HG03175 (cell line): Measurements from ENCODE around the gene MZT2B.
A peak's percentile ranks its signal among the peaks of the same experiment; 100 is the strongest.
"Not testable (repeated sequence)": the region's sequence is repeated elsewhere in the genome, so short reads cannot be mapped to it uniquely, and the experiment has no call there.

Experiments
- ATAC-seq: cut with Tn5 transposase; IDR thresholded peaks from one replicate; pipeline ENCODE4 v1.9.1; 2021; ENCODE audit warnings: mild to moderate bottlenecking, moderate library complexity; ENCODE audit not compliant: unreplicated experiment

MZT2B gene

GRCh38 chr2:130152136-130152815, 29.8 kb upstream of the MZT2B start:
- ATAC-seq, result not testable (repeated sequence)

GRCh38 chr2:130152816-130153595, 29.1 kb upstream of the MZT2B start:
- ATAC-seq, result no peak

DNA sequence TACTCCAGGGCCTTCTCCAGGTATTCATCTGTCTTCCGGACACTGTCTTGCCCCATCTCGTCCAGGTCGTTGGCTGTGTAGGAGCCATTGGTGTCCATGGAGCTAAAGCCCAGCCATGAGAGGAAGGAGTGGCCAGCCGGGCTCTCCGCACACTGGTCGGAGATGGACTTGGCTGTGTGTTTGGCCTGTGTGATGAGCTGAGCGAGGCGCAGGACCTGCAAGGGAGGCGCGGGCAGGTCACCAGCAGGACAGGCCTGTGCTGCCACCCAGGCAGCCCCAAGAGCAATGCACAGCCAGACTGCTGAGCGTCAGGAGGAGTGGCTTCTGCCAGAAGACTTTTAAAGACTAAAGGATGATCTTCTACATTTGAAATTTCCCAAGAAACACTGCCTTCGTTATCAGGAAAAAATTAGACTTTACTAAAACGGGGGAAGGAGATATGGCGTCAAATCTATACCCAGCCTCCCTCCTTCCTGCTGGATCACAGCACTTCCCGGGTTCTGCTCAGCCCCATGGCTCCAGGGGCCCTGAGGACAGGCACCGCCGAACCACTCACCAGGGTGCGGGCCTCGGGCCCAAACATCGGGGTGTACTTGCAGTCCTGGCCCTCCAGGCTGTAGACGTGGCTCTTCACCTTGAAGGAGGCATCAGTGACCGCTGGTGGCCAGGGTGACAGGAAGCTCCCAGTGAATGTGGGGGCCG, 28.2 kb upstream of the MZT2B start:
- not testable (repeated sequence) for ATAC-seq

DNA sequence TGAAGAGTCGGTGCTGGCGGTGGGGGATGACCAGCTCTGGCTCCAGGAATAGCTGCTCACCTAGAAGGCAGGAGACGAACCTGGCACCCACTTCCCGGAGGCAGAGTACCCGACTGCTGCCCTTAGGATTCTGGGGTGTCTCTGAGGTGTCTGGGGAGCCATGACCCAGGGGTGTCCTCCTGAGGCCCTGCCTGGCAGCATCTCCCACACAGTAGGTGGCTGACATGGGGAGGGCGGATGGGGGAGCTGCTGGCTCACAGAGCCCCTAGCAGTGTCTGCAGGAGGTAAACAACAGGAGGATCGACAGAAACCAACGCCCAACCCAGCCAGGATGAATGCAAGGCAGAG, 27.7 kb upstream of the MZT2B start:
- ATAC-seq, result not testable (repeated sequence)

- no peak for ATAC-seq
These were observed 27.0 kb upstream of the MZT2B start for GRCh38 chr2:130154773-130155765.

DNA sequence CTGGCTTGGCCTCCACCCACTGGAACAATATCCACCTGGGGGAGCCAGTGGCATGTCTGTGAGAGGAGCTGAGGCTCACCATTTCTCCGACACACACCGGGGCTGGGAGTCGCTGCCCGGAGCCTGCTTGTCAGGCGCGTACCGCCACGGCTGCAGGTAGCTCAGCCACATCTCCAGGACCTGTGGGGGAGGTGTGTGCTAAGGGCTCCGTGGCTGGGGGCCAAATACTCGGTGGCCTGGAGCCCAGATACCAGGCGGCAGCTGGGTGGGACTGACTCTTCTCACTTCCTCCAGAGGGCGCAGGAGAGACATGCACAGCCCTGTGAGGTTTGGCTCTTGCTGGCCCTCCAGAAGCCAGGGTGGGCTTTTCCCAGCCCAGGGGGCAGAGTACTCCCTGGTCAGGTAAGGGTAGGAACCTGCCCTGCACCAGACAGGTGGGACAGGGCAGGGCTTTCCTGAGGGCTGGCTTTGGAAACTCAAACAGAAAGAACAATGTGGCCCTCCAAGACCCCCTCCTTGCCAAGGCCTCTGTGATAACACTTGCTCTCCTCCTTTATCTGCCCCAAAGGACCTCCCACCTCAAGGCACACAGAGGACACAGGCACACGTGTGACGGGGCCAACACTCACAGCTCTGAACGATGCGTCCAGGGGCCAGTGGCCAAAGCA, 26.0 kb upstream of the MZT2B start:
- not testable (repeated sequence) for ATAC-seq

DNA sequence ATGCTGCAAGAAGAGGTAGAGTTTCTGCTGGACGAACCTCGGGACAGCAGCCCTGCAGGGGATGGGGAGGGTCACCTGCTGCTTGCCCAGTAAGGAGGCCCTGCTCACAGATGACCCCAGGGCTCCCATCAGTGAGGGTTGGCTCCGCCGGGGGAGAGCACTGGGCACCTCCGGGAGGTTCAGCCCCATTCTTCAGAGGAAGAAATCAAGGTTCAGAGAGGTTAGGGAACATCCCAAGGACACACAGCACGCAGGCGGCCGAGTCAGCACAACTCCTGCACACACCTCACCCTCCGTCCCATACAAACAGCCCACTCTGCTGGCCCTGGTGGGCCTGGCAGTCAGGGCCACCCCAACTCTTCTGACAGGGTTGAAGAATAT, 25.4 kb upstream of the MZT2B start:
- no peak for ATAC-seq

DNA sequence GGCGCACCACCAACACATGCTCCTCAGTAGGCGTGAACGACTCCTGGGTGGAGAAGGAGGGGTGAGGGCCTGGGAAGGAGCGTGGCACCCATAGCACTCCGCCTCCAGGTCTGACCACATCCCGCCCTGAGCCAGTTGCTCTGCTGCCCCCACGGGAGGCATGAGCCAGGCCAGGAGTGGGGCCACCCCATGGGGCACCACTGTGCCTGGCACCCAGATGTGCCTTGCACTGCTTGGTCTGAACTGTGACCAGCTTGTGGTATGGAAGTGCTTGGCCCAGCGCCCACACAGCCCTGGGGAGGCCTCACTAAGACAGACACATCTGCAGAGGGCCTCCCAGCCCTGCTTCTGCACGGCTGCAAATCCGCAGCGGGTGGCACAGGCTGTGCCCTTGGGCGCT, 24.7 kb upstream of the MZT2B start:
- peak; percentile 49 for ATAC-seq

DNA sequence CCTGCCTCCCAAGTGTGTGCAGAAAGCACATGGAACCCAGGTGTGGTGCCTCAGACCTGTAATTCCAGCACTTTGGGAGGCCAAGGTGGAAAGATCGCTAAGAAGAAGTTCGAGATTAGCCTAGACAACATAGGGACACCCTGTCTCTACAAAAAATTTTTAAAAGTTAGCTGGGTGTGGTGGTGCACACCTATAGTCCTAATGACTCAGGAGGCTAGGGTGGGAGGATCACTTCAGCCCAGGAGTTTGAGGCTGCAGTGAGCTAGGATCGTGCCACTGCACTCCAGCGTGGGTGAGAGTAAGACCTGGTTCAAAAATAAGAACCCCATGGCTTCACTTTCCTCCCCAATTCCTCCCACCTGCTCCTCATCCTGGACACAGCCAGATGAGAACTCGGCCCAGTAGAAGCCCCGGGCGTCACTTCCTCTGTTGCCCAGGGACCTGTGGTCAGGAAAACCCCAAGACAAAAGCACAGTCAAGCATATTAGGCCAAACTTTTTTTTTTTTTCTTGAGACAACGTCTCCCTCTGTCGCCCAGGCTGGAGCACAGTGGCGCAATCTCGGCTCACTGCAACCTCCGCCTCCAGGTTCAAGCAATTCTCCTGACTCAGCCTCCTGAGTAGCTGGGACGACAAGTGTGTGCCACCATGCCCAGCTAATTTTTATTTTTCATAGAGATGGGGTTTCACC, 24.1 kb upstream of the MZT2B start:
- ATAC-seq, result peak; percentile 83

GRCh38 chr2:130158631-130159030, 23.4 kb upstream of the MZT2B start:
- ATAC-seq, result no peak

DNA sequence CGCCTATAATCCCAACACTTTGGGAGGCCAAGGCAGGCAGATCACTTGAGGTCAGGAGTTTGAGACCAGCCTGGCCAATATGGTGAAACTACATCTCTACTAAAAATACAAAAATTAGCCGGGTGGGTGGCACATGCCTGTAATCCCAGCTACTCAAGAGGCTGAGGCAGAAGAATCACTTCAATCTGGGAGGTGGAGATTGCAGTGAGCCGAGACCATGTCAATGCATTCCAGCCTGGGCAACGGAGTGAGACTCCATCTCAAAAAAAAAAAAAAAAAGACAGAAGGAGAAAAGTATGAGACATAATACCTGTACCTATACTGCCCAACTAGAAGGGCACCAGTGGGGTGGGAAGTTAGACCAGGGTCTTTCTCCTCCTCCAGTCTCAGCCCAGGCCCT, 22.7 kb upstream of the MZT2B start:
- ATAC-seq, result not testable (repeated sequence)

GRCh38 chr2:130160131-130160530, 21.9 kb upstream of the MZT2B start:
- no peak for ATAC-seq

- not testable (repeated sequence) for ATAC-seq
These were observed 21.0 kb upstream of the MZT2B start for GRCh38 chr2:130160838-130161705.

DNA sequence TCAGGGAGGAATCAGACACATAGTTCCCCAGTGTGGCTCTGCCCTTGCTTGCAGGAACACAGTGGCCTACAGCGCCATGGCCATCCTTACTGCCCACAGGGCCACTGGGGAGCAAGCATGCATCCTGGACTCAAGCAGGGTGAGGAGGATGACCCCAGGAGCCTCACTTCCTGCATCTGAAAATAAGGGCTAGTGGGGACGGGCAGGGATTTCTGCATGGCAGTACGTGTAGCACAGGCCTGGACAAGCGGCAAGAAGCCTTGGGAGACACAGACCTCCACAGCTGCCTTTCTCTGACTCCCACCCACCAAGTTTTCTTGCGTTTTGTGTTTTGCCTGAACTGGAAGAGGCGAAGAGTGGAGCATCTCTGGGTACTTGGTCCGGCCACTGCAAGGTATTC, 19.6 kb upstream of the MZT2B start:
- ATAC-seq, result not testable (repeated sequence)

DNA sequence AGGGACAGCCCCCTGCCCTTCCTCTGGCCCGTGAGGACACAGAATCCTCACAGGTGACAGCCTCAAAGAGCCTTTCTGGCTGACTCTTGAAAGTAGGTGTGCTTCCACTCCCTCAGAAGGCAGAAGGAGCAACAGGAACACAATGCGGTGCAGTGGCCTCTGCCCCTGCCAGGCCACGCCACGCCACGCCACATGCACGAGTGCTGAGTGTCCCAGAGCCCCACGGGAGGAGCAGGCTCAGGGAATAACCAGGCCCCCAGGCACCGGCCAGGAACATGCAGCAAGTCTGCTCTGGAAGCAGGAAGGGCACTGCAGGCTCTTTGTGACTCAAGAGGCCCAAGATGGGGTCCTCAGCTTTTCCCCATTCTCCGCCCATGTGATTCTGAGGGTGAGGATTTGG, 19.1 kb upstream of the MZT2B start:
- ATAC-seq, result no peak

DNA sequence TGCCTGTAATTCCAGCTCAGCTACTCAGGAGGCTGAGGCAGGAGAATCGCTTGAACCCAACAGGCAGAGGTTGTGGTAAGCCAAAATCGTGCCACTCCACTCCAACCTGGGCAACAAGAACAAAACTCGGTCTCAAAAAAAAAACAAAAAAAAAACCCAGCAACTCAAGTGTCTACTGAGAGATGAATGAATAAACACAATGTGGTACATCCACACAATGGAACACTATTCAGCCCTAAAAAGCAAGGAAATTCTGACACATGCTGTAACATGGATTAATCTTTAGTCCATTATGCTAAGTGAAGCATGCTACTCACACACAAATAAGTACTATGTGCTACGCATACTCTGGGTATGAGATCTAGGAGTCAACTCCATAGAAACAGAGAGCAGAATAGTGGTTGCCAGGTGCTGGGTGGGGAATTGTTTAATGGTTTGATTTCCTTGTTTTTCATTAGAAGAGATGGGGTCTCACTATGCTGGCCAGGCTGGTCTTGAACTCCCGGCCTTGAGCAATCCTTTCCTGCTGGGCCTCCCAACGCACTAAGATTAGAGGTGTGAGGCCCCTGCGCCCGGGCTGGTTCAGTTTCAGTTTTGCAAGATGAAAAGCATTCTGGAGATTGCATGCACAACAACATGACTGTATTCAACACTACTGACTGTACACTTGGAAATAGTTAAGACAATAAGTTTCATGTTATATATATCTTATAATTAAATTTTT, 16.6 kb upstream of the MZT2B start:
- ATAC-seq, result no peak

GRCh38 chr2:130166611-130167010, 15.5 kb upstream of the MZT2B start:
- ATAC-seq, result not testable (repeated sequence)

DNA sequence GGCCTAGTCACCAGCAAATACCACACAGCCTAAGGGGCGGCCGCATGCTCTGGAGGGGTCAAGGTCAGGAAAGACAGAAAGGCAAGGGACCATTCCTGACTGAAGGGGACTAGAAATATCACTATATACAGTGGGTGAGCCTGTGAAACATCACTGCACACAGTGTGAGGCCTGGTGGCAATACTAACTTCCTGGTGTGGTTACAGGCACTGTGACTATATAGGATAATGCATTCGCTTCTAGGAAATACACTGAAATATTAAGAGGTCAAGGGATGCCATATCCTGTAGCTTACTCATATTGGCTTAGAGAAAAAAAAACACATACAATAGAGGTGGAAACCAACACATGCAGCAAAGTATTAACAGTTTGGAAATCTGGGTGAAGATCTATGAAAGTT, 12.9 kb upstream of the MZT2B start:
- ATAC-seq, result not testable (repeated sequence)
